KMS-11 (cell line): ENCODE results near the gene RPN2.

Source experiments
- H2AFZ ChIP-seq: fragments of 200-600 bp; sonication (generic); 2 replicates; pipeline ENCODE4 v1.6.1; 2016; ENCODE audit warnings: antibody characterized with exemption, mixed run types, low read depth
- H3K27ac ChIP-seq: fragments of 200-600 bp; sonication (generic); 2 replicates; pipeline ENCODE4 v1.6.1; 2016; ENCODE audit warnings: mild to moderate bottlenecking, mixed run types
- H3K27me3 ChIP-seq: fragments of 200-600 bp; sonication (generic); 2 replicates; pipeline ENCODE4 v1.6.1; 2017; ENCODE audit warnings: mild to moderate bottlenecking, low read depth, mixed run types, moderate library complexity; ENCODE audit not compliant: insufficient read depth
- H3K36me3 ChIP-seq: fragments of 200-600 bp; sonication (generic); 2 replicates; pipeline ENCODE4 v1.6.1; 2017; ENCODE audit warnings: mild to moderate bottlenecking, mixed run types; ENCODE audit not compliant: insufficient read depth
- H3K4me1 ChIP-seq: fragments of 200-600 bp; sonication (generic); 2 replicates; pipeline ENCODE4 v1.6.1; 2016; ENCODE audit warnings: mild to moderate bottlenecking, low read depth, mixed run types; ENCODE audit not compliant: poor library complexity, severe bottlenecking
- H3K4me2 ChIP-seq: fragments of 200-600 bp; sonication (generic); 2 replicates; pipeline ENCODE4 v1.7.0; 2016; ENCODE audit warnings: mild to moderate bottlenecking, mixed run types
- H3K4me3 ChIP-seq: fragments of 200-600 bp; sonication (generic); IDR thresholded peaks from 2 replicates; pipeline ENCODE4 v1.6.1; 2017; ENCODE audit warnings: low read depth, low read length, mixed read lengths; ENCODE audit not compliant: insufficient read depth
- H3K79me2 ChIP-seq: fragments of 200-600 bp; sonication (generic); 2 replicates; pipeline ENCODE4 v1.6.1; 2016; ENCODE audit warnings: low read depth, mixed run types; ENCODE audit not compliant: insufficient read depth
- H3K9ac ChIP-seq: fragments of 200-600 bp; sonication (generic); 2 replicates; pipeline ENCODE4 v1.6.1; 2016; ENCODE audit warnings: mild to moderate bottlenecking, mixed run types
- H4K20me1 ChIP-seq: fragments of 200-600 bp; sonication (generic); 2 replicates; pipeline ENCODE4 v1.6.1; 2016; ENCODE audit warnings: mild to moderate bottlenecking, mixed run types; ENCODE audit not compliant: insufficient read depth
- CTCF ChIP-seq: fragments of 200-600 bp; sonication (generic); conservative IDR thresholded peaks from 2 replicates; pipeline ENCODE4 v1.6.1; 2017; ENCODE audit warnings: low read depth, mild to moderate bottlenecking, antibody characterized with exemption, low read length, moderate library complexity, mixed read lengths

Gene RPN2

GRCh38 chr20:37228656-37229055 lies 49.5 kb downstream of the RPN2 start:
- Histone ChIP-seq H3K4me1 (no peaks in the 10 kb centered on the region), H3K27ac (no peak overlapping the region), H3K36me3 (peaks cover 20% of the 10 kb centered on the region; the same call in 1 of the 2 replicates), H3K4me3 (no peak overlapping the region), H4K20me1 (no peaks in the 10 kb centered on the region), H3K9ac (no peak overlapping the region), H3K4me2 (no peak overlapping the region), H2AFZ (no peak overlapping the region), H3K79me2 (no peaks in the 10 kb centered on the region), H3K27me3 (no peaks in the 10 kb centered on the region)
- no peak for TF ChIP-seq CTCF

GRCh38 chr20:37229357-37229756 lies 50.2 kb downstream of the RPN2 start:
- Histone ChIP-seq H4K20me1 (no peaks in the 10 kb centered on the region), H3K79me2 (no peaks in the 10 kb centered on the region), H3K4me3 (no peak overlapping the region), H3K27me3 (no peaks in the 10 kb centered on the region), H3K9ac (no peak overlapping the region), H3K36me3 (peaks cover 18% of the 10 kb centered on the region; the same call in 1 of the 2 replicates), H2AFZ (no peak overlapping the region), H3K4me1 (no peaks in the 10 kb centered on the region), H3K27ac (no peak overlapping the region), H3K4me2 (no peak overlapping the region)
- TF ChIP-seq CTCF = no peak

- Histone ChIP-seq H3K27ac (no peak overlapping the region), H3K79me2 (no peaks in the 10 kb centered on the region), H3K4me2 (no peak overlapping the region), H3K27me3 (no peaks in the 10 kb centered on the region), H3K4me1 (no peaks in the 10 kb centered on the region), H3K36me3 (peaks cover 16% of the 10 kb centered on the region; the same call in 1 of the 2 replicates), H3K4me3 (no peak overlapping the region), H4K20me1 (no peaks in the 10 kb centered on the region), H2AFZ (no peak overlapping the region), H3K9ac (no peak overlapping the region)
- no peak for TF ChIP-seq CTCF
Observed at GRCh38 chr20:37230200-37230599, 51.1 kb downstream of the RPN2 start.

GRCh38 chr20:37231947-37232630 lies 53.0 kb downstream of the RPN2 start:
- H3K4me1 ChIP-seq = no peaks in the 10 kb centered on the region
- no peak overlapping the region for H3K27ac ChIP-seq
- peaks cover 22% of the 10 kb centered on the region; the same call in 1 of the 2 replicates for H3K36me3 ChIP-seq
- no peak overlapping the region for H3K4me3 ChIP-seq
- no peak overlapping the region for H2AFZ ChIP-seq
- H3K9ac ChIP-seq = no peak overlapping the region
- no peaks in the 10 kb centered on the region for H3K79me2 ChIP-seq
- H3K4me2 ChIP-seq = no peak overlapping the region
- TF ChIP-seq CTCF = no peak
- no peaks in the 10 kb centered on the region for H3K27me3 ChIP-seq
- H4K20me1 ChIP-seq = no peaks in the 10 kb centered on the region
